Measurements from ENCODE around the gene C1QTNF8.

DNA sequence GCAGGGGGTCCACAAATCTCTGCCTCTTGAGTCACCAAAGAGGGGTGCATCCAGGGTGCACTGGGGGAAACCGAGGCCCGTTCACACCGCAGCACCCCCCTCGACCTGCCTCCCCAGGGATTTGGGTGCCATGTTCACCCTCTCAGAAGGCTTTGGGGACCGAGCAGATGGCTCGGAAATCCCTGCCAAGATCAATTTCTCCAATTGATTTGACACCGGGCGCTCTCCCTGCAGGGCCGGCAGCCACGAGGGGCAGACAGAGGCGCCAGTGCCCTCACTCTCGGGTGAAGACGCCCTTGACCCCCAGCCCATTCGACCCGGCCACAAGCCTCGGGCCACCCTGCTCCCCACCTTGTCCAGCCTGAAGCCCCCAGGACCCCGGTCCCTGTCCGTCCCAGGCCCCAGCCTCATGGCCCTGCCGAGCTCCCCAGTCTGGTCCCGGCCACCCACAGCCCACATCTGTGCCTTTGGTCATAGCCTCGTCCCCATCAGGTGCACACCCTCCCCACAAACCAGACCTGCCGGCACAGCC, 14.2 kb downstream of the C1QTNF8 start:
- TF ChIP-seq CTCF (IDR thresholded peaks at IDR 0.05; ENCODE audit: borderline replicate concordance, extremely low read depth, low read length, poor library complexity, severe bottlenecking) = no peak
- no peak for TF ChIP-seq EZH2 (IDR thresholded peaks at IDR 0.05; ENCODE audit: borderline replicate concordance, low read depth, low read length, severe bottlenecking)

Measured in DND-41 (cell line).